Inferior parietal cortex (tissue), 1 donor: ENCODE results near the gene JMJD7.

Experiments
- DNase-seq: peaks from one replicate; pipeline ENCODE4 v3.0.0-alpha.2; 2016; ENCODE audit errors: extremely low spot score

JMJD7 gene

DNA sequence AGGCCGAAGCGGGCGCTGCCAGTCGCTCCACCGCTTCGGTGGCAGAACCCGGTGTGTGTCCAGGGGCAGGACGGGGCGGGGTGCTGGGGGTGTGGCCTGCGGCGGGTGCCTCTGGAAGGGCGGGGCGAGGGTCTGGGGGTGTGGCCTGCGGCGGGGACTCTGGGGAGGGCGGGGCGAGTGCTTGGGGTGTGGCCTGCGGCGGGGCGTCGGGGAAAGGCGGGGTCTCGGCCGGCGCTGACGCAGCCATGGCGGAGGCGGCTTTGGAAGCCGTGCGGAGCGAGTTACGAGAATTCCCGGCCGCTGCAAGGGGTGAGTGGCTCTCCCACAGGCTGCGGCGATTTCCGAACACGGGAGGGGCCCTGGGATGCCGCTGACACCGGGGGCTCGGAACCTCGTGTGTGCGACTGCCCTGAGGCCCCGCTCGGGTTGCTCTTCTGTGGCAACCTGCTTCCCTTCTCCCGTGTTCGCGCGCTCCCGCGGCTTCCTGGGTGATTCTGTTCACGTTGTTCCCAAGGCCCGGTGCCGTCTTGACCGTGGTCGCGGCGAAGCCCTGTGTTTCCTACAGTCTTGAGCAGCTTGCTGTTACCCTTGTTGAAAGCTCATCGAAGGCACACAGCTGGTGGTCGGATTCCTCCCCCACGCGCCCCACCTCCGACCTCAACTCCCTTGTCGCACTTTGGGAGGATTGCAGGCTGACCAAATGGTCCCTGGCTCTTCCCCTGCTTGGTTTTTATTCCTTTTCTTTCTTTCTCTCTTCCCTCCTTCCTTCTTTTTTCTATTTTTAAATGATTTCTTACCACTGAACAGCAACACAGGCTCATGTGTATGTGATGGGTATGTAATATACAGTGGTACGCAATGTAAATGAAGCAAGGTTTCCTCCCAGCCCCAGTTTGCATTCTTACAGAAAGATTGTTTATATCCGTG lies at the start of gene JMJD7:
TSS of gene JMJD7 (plus strand) at position 213 of the 927 bp plus-strand sequence. CDS start at position 246, 33 bp downstream.
- DNase-seq = peak; percentile 76

DNA sequence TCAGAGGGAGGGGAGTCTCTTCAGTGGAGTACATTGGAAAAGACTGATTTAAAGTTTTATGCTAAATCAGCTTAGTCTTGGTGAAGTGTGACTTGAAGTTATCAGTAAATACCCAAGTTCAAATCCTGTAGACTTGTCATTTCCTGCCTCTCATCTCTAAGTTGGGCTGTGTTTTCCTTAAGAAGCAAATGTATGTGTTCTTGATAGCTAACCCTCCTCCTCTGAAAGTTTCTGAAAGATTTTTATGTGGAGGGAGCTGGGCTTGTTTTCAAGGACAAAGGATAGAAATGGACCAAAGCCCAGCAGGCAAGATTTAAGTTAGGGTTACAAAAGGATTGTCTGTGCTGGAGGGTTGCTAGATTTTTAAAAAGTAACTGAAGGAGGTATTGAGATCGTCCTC lies 49.4 kb upstream of the JMJD7 start:
- no peak for DNase-seq

DNA sequence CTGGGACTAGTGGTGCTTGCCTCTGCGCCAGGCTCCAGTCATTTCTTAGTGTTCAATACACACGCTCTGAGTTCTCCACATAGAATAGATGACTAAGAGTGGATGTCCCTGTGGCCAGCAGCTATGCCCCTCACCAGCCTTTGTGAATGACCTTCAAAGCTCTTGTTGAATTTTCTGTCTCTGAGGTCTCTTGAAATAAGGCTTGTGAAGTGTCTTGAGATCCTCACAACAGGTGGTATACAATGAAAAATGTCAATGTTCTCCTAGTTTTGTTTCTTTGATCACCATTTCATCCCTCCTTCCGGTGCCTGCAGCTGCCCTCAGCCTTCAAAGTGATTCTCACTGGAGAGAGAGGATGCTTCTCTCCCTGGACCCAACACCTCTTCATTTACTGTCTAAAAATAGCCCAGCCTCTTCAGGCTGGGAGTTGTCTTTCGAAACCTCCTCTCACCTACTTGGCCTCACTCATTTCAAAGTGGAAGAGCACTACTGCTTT lies 48.2 kb upstream of the JMJD7 start:
- DNase-seq = no peak

DNA sequence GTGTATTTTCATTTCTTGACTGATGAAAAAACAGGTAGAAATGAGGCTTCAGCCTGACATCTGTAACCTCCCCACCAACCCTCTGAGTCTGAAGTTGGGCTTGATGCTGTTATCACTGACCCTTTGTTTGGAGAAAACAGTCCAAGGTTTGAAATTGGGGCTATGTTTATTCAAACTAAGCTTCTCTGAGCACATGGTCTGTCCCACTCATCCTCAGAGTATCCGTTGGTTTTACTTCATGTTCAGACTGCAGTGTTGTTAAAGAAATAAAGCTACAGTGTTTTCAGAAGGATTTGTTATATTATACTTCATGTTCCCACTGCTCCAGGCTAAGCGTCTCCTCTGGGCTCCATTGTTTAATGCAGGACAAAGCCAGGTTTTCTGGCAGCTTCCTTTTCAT lies 47.6 kb upstream of the JMJD7 start:
- DNase-seq = no peak

GRCh38 chr15:41780727-41781126 lies 47.2 kb upstream of the JMJD7 start:
- DNase-seq = no peak

DNA sequence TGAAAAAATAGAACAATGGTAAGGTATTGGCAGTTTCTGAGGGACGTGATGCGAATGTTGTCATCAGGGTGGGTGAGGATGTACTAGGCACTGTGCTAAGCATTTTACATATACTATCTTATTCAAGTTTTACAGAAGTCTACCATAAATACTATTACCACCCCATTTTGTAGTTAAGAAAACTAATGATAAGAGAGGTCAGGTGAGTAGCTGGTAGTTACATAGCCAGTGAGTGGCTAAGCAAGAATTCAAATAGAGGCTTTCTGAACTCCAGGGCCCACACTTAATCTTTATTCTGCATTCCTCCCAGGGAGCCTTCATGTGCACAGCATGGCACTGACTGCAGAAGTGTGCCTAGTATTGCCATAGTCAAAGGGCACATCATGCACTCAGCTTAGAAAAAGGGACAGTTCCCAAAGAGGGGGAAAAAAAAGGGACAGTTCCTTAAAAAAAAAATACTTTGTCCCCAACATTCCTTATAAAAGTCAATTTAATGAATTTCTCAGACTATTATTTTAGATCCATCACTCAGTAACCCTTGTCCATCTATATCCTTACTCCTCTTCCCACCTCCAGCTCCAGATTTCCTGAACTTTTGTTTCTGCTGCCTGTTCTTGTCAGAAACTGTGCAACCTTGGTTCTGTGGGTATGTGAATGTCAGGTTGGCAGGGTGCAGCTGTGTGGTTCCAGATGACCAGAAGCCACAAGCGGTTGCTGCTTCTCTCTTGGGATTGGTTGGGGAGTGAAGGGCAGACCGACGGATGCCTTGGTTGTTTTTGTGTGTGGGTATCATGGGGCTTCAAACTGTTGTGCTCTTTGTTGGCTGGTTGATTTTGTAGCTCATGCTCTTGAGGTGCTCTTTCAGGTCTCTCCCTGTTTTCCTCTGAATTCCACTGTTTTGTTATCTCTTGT lies 45.3 kb upstream of the JMJD7 start:
- DNase-seq = no peak

DNA sequence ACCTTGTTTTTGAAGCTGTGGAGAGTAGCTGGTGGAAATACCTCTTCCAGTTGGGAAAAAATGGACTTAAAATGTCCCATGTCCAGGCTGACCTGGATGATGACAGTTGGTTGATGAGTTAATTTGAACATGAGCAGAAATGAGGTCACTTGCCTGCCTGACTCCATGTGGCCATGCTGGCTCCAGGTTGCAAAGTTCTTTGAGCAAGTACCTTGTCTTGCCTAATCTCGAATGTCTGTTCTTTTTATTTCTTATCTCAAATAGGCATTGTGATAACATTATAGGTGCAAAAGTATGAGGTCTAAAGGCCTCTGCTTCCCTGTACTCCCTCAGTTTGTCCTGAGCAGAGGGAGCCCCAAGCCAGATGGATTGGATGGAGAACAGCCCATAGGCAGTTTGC lies 44.6 kb upstream of the JMJD7 start:
- DNase-seq = no peak

- no peak for DNase-seq
Measured at GRCh38 chr15:41788262-41788661, 39.6 kb upstream of the JMJD7 start.

DNA sequence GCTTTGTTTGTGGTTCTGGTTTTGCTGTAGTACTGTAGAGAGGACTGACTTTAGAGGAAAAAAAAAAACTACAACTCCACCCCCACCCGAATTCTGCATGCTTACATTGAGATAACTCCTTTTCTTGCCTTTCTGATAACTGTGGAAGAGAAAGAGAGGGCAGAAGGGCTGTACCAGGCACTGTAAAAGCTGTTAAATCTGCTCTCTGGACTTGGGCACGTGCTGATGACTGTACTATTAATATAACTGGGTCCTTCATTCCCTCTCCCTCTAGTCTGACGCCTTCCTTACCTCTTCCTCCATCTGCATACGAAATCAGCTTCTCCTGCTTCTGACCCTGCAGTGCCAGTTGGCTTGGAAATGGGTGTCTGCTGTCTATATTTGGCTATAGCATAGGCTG lies 38.7 kb upstream of the JMJD7 start:
- no peak for DNase-seq

DNA sequence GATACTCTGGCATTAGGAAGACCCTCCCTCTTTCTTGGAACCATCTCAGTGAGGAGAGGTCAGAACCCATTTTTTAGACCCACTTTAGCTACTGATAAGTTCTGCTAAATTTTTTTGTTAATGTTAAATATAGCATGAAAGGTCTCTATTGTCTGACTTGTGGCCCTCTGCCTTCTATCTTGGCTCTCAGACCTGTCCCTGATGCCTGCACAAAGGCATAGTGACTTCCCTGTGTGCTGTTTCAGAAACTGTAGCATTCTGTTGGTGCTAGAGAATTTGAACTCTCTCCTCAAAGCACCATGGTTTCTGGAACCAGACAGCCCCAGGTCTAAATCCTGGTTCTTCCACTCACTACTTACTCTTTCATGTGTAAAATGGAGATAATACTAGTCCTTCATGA lies 38.2 kb upstream of the JMJD7 start:
- no peak for DNase-seq

DNA sequence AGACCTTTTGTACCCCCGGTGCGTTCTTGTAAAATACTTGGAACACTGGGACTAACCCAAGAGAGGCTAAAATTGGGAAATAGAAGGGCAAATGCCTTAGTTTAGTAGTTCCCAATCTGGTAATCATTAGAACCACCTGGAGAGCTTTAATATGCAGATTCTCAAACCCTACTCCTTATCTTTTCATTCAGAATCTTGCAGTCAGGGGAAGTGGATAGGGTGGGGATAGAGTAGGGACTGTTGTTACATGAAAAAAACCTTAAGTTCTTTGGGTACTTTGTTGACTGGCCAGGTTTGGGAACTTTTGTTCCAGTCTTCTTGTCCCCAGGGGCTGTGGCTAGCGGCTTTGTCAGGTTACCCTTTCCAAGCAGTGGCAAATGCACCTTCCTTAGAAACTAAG lies 37.7 kb upstream of the JMJD7 start:
- DNase-seq = no peak

DNA sequence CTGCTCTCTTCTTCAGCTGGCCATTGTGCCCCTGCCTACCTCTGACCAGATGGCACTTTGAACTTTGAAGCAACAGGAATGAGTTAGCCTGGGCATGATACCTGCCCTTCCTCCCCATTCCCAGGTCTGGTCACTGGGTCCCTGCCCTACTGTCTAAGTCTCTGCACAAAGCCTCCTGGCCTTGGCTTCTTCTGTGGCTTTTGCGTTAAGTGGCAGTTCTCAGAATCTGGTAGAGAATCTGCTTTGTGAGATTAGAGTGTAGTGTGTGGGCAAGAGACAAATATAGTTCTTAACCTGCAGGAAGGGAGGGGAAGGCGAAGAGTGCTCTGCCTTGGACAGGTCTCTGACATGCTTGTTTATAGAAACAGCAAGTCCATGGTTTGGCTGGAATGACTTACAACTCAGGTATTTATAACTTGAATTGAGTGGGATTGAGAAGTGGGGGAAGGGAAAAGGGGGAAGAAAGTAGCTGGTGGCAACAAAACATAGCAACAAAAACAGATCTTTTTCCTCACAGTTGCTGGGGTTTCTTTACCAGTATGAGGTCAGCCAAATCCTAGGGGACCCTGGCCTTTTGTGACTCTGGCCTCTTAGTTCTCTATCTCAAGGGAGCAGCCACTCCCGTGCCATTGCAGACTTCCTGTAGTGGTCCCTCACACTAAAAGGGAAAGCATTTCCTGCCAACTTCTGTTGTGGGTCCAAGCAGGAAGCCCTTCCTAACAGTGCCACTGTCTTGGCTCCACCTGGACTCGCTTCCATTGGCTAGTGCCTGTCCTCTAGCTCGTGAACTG lies 36.9 kb upstream of the JMJD7 start:
- DNase-seq = no peak

DNA sequence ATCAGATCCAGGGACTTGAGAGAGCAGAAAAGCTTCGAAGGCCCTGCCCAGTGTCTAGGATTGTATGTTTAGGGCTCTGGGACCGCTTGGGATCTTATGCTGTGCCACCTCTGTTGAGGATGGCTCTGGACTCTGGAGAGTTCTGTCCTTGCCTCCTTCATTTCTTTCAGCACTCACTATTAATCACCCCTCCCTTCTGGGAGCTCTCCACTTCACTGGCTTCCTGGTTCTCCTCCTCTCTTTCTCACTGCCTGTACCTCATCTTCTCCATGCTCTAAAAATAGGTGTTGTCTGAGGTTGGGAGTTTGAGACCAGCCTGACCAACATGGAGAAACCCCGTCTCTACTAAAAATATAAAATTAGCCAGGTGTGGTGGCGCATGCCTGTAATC lies 36.4 kb upstream of the JMJD7 start:
- DNase-seq = no peak

GRCh38 chr15:41792000-41792637 lies 35.8 kb upstream of the JMJD7 start:
- no peak for DNase-seq

DNA sequence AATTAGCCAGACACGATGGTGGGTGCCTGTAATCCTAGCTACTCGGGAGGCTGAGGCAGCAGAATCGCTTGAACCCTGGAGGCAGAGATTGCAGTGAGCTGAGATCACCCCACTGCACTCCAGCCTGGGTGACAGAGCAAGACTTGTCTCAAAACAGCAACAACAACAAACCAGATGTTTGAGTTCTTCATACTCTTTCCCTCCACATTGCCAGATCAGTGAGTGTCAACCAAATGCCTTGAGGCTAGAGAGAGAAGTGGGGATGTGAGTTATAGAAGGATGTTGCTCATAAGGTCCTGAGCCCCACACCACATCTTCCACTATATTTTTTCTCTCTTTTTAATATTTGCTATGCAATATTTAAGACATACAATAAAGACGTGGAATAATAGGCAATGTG lies 33.8 kb upstream of the JMJD7 start:
- no peak for DNase-seq

DNA sequence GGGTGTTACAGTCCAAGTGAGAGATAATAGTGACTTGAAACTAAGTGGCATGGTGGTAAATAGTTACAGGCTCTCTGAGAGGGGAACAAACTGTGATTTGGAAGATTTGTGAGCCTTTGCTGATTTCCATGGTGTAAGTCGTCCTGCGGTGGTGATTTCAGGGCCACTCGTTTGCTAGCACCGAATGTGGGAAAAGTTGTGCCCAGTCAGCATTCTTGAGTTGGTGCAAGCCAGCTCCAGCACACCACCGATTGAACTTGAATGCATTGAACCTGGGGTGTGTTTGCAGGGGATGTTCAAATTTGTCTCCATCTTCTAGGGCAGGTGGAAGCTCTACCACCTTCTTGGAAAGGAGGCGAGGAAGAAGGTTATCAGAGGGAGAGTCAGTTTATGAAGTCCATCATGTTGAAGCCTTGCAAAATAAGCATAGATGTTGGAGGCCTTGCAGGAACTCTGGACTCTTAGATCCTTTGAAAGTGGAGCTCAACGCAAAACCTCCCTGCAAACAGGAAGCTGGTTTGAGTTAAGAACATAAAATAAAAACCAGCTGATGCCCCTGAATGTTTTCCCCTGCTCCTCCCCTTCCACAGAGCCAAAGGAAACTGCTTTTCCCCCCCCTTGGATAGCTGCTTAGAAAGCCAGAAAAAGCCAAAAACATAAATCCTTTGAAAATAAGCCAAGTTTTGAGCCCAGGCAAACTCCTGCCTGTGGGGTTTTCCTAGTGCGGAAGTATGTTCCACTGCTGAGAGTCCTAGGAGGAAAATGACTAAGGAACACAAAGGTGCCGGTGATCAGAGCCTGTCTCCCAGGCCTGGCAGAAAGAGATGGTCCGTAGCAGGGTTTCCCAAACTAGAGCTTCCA lies 31.7 kb upstream of the JMJD7 start:
- DNase-seq = no peak

DNA sequence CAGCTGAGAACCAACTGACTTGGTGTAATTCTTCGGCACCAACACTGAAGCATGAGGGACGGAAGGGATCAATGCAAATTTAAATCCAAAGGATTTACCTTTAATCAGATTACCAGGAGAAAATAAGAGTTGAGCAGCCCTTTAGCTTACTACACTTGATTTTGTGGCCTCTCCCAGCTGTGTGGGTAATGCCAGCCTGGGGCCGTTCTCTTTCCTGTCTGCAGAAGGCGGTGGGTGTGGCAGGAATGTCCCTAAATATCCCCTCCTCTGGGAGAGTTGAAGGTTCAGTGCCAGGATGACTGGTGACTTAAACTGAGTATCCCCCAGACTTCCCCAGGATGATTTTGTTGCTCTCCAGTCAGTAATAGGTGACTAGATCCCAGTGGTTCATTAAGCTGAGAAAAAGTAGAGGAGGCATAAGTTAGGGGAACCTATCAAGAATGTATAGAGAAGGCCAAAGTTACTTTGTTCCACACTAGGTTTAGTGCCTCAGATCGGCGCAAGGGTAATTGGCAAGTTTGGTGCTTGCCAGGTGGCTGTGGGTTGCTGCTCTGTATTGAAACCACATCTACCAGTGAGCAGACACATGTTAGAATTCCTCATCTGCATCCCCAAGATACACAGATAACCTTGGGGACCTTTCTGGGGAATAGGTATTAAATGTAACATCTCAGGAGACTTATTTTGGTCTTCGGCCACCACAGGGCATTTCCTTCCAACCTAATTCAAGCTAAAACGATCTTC lies 30.5 kb upstream of the JMJD7 start:
- no peak for DNase-seq

DNA sequence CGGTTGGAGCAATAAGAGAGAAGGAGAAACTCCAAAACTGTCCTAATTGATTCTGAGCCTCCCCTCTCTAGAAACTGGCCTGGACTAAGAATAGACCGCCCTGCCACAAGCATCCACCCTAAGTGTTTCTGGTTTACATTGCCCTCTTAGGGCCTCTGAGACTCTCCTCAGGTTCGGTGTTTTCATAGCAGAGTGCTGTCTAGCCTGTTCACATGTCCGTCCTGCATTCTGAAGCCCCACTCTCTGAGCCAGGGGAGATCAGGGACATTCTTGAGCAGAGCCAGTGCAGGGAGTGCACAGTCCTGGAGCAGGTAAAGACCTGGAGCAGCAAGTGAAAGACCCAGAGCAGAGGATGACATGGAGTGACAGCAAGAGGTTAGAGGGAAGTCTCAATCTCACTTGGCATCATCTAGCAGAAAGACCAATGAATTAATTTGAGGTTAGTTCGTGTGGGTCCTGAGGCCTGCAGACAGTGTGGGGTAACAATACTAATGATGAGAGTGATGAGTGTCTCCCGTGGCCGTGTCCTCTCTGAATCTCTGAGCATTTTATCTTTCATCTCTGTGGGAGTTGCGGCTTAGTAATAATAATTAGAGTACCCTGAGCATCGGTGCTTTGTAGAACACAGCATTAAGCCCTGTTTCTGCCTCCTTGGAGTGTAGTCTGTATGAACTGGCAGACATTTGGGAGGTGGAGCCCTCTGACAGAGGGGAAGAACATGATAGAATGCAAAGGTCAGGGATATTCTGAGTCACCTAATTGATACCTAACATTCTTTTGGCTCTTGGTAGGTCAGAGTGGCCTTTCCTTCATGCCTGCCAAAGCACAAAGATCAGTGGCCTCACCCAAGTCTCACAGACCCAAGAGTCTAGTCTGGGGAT lies 29.0 kb upstream of the JMJD7 start:
- DNase-seq = no peak

DNA sequence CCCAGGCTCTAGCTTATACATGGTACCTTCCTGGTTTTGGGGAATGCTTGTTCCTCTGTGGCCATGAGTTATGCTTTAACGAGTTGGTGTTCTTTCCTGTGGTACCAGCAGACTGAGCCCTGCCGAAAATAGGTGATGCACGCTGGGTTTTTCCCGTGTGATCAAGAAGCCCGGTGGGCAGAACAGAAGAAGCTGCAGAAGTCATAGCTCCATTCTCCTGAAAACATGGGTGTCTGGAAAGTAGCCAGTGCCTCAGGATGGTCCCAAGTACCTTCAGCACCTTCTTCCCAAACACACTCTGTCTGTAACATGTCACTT lies 28.4 kb upstream of the JMJD7 start:
- DNase-seq = no peak
